GM18507 (cell line): ENCODE data around the gene HBB.
"Not testable (repeated sequence)": the region's sequence is repeated elsewhere in the genome, so short reads cannot be mapped to it uniquely, and the experiment has no call there.

Source experiments
- DNase-seq: peaks from one replicate; pipeline ENCODE4 v3.0.0; 2011; ENCODE audit warnings: low read depth; ENCODE audit not compliant: insufficient read length; ENCODE audit errors: extremely low spot score
- FAIRE-seq: peaks from 2 replicates; lab custom pipeline; 2011; peaks lifted over from hg19 to GRCh38; lab: Jason Lieb, UNC

The HBB gene

DNA sequence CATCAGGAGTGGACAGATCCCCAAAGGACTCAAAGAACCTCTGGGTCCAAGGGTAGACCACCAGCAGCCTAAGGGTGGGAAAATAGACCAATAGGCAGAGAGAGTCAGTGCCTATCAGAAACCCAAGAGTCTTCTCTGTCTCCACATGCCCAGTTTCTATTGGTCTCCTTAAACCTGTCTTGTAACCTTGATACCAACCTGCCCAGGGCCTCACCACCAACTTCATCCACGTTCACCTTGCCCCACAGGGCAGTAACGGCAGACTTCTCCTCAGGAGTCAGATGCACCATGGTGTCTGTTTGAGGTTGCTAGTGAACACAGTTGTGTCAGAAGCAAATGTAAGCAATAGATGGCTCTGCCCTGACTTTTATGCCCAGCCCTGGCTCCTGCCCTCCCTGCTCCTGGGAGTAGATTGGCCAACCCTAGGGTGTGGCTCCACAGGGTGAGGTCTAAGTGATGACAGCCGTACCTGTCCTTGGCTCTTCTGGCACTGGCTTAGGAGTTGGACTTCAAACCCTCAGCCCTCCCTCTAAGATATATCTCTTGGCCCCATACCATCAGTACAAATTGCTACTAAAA lies at the start of gene HBB:
Gene HBB (minus strand): TSS at position 340 of the 579 bp plus-strand sequence. CDS start 50 bp downstream, at position 290.
- no peak for FAIRE-seq
- DNase-seq, result no peak

DNA sequence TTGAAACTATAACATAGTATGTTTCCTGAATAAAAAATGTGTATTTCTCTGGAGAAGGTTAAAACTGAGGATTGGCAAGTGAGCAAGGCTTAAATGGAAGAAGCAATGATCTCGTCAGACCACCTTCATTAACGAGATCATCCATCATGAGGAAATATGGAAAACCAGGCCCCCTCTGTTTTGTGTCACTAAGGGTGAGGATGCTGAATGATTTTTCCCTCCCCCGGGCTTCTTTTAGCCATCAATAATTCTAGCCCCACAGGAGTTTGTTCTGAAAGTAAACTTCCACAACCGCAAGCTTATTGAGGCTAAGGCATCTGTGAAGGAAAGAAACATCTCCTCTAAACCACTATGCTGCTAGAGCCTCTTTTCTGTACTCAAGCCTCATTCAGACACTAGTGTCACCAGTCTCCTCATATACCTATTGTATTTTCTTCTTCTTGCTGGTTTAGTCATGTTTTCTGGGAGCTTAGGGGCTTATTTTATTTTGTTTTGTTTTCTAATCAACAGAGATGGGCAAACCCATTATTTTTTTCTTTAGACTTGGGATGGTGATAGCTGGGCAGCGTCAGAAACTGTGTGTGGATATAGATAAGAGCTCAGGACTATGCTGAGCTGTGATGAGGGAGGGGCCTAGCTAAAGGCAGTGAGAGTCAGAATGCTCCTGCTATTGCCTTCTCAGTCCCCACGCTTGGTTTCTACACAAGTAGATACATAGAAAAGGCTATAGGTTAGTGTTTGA lies 48.7 kb upstream of the HBB start:
- FAIRE-seq (no peak), DNase-seq (no peak)

DNA sequence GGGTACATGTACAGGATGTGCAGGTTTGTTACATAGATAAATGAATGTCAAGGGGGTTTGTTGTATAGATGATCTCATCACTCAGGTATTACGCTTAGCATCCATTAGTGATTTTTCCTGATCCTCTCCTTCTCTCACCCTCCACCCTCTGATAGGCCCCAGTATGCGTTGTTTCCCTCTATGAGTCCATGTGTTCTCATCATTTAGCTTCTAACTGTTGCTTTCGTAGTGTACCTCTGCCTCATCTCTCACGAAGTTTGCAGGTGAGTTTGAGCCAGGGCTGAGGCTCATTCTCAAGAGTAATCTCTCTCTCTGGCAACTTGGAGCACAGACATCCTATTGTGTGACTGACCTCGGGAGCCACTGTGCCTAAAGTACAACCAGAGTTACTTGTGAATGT lies 47.5 kb upstream of the HBB start:
- no peak for FAIRE-seq
- DNase-seq, result no peak

GRCh38 chr11:5272395-5273017 lies 45.6 kb upstream of the HBB start:
- FAIRE-seq, result no peak
- DNase-seq, result no peak

DNA sequence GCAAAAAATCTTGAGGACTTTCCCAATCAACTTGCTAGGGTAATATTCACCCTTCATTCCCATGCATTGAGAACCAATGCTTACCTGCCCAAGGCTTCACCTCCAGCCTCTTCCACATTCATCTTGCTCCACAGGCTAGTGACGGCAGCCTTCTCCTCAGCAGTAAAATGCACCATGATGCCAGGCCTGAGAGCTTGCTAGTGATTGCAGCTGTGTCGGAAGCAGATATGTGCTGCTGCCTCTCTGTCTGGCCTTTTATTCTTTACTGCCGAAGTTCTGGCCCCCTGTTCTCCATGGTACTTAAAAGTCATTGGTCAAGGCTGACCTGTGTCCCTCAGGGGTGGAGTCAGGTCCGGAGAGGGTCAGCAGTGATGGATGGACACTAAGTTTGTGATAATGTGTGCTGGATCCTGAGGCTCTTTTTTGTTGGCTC lies 42.9 kb upstream of the HBB start, which contains the start of gene HBE1:
Gene HBE1 (minus strand): TSS at position 231 of the 433 bp plus-strand sequence. CDS start 55 bp downstream, at position 176.
- no peak for DNase-seq
- FAIRE-seq, result no peak

- no peak for DNase-seq
- FAIRE-seq, result no peak
Measured at GRCh38 chr11:5267033-5267563, 40.2 kb upstream of the HBB start.

DNA sequence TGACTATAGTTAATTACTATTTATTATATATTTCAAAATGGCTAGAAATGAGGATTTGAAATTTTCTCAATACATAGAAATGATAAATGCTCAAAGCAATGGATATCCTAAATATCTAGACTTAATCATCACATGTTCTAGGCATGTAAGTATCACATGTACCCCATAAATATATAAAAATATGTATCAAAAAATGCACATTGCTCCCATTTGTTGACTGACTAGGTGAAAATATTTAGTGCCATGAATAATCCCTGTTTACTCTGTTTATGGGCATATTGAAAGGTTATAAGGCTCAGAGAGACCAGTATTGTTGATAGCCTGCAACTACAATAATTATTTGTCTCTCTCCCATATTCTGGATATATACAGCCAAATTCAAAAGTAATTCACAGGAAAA lies 39.7 kb upstream of the HBB start:
- no peak for DNase-seq
- FAIRE-seq, result no peak

GRCh38 chr11:5265832-5266231 lies 39.0 kb upstream of the HBB start:
- no peak for FAIRE-seq
- no peak for DNase-seq

GRCh38 chr11:5258543-5259262 lies 31.8 kb upstream of the HBB start:
- DNase-seq (no peak), FAIRE-seq (no peak)

GRCh38 chr11:5257296-5257695 lies 30.4 kb upstream of the HBB start:
- no peak for DNase-seq
- FAIRE-seq, result no peak

GRCh38 chr11:5254646-5255413 lies 28.0 kb upstream of the HBB start, which contains the start of gene HBG2:
Gene HBG2, minus strand, starts transcription at chr11:5254781. Its CDS starts 53 bp downstream, at chr11:5254728.
- DNase-seq, FAIRE-seq: not testable (repeated sequence)

DNA sequence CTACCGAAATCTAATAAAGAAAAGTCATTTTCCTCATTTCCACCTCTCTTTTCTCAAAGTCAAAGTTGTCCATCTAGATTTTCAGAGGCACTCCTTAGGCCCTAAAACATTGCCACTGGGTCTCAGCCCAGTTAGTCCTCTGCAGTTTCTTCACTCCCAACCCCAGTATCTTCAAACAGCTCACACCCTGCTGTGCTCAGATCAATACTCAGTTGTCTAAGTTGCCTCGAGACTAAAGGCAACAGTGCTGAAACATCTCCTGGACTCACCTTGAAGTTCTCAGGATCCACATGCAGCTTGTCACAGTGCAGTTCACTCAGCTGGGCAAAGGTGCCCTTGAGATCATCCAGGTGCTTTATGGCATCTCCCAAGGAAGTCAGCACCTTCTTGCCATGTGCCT lies 27.2 kb upstream of the HBB start:
- not testable (repeated sequence) for DNase-seq, FAIRE-seq

DNA sequence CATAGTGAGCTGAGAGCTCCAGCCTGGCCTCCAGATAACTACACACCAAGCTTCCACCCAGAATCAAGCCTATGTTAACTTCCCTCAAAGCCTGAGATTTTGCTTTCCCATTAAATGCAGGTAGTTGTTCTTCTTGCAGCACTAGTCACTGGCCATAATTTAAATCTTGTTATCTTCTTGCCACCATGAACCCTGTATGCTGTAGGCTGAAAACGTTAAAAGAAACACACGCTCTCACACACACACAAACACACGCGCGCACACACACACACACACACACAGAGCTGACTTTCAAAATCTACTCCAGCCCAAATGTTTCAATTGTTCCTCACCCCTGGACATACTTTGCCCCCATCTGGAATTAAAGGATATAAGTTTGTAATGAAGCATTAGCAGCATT lies 26.6 kb upstream of the HBB start:
- FAIRE-seq, DNase-seq: not testable (repeated sequence)

GRCh38 chr11:5252919-5253265 lies 26.0 kb upstream of the HBB start:
- FAIRE-seq, result no peak

DNA sequence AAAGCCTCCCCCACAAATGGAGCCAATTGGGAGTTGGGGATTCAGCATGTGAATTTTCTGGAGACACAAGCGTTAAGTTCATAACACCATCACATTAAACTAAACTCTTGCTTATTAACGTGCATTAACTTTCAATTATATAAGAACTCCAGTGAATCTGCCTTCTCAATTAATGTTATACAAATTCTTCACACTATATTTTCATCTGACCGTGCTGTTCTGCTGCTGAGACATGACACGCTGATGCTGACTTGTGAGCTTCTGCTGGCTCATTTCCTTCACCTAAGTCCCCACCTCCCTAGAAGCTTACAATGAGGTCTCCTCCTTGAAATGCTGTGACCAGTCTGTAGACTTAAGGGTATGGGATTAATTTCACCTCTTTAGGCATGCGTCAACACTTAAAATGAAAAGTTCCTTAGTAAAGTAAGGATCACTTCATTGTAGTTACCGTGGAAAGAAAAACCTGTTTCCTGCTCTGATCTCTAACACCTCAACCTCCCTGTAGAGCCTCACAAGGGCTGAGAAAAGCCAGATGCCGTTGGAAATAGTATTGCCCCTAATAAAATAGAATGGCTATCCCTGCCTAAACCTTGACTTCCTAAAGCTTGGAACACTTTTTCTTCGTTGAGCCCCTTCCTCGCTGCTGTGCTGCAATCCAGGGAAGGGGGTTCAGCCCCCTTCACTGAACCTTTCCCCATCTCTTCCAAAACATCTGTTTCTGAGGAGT lies 25.5 kb upstream of the HBB start:
- FAIRE-seq, result no peak

More at GRCh38 chr11:5252919-5253265, 26.0 kb upstream of the HBB start:
- no peak for DNase-seq

GRCh38 chr11:5251746-5252145 lies 24.9 kb upstream of the HBB start:
- FAIRE-seq (no peak), DNase-seq (no peak)

More for the DNA sequence above, 25.5 kb upstream of the HBB start:
- DNase-seq, result no peak

- no peak for DNase-seq
- no peak for FAIRE-seq
Measured at GRCh38 chr11:5250543-5251204, 23.8 kb upstream of the HBB start.
